Transverse colon (tissue), 4 donors: Measurements from ENCODE around the gene ERC2.

Source experiments
- POLR2A ChIP-seq: fragments of 450-650 bp; IDR thresholded peaks from one replicate; pipeline ENCODE4 v1.6.1; 2016; ENCODE audit warnings: antibody characterized with exemption, mild to moderate bottlenecking, moderate library complexity
- POLR2AphosphoS5 ChIP-seq, 3 donors: sonication (generic); formaldehyde crosslinking; IDR thresholded peaks; one replicate each; pipeline ENCODE4 v1.6.1; 2016; ENCODE audit warnings: antibody characterized with exemption in 3 of 3
- TF ChIP-seq, protein P1 (sequence below), 5 experiments: fragments of 200-600 bp in 3 of 5; fragments of 450-650 bp in 2 of 5; sonication (generic) in 3 of 5; IDR thresholded peaks; 1 replicate in 2 of 5; 2 replicates in 3 of 5; pipeline ENCODE4 v1.5.1; 2016 to 2017; ENCODE audit warnings: antibody characterized with exemption in 5 of 5, inconsistent platforms in 3 of 5, mild to moderate bottlenecking in 2 of 5, moderate library complexity in 1 of 5

DNA sequence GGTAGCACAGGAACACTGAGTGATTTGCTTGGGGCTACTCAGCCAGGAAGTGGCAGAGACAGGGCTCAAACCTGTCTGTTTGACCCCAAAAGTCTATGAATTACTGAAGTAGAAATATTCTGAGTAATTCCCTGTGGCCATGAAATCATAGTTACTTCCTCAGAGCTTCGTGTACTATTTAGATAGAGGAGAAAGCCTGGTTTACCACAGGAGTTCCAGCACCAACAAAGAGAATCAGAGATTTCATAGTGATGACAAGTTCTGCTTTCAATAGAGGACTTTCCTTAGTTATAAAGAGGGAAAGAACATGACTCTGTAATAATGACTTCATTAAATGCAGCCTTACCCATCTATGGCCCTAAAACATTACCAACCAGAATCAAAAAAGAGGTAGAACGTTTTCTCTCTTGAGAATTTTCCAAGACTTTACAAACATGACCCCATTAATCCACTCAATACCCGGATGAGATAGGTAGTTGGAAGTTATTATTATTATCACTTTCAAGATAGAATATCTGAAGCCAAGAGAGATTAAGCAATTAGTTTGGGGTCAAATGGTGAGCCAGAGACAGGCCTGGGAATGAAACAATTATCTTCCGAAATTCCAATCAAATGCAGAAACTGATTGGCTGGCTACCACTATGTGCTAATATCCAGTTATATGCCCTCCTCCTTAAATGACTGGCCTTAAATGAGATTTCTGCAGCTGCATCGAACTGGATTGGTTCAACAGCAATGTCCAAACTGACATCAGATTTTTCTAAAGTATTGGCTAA lies 967.5 kb downstream of the ERC2 start:
- TF ChIP-seq, protein P1, sequence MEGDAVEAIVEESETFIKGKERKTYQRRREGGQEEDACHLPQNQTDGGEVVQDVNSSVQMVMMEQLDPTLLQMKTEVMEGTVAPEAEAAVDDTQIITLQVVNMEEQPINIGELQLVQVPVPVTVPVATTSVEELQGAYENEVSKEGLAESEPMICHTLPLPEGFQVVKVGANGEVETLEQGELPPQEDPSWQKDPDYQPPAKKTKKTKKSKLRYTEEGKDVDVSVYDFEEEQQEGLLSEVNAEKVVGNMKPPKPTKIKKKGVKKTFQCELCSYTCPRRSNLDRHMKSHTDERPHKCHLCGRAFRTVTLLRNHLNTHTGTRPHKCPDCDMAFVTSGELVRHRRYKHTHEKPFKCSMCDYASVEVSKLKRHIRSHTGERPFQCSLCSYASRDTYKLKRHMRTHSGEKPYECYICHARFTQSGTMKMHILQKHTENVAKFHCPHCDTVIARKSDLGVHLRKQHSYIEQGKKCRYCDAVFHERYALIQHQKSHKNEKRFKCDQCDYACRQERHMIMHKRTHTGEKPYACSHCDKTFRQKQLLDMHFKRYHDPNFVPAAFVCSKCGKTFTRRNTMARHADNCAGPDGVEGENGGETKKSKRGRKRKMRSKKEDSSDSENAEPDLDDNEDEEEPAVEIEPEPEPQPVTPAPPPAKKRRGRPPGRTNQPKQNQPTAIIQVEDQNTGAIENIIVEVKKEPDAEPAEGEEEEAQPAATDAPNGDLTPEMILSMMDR (IDR thresholded peaks at IDR 0.05), result no peak
- TF ChIP-seq POLR2A (no peak), POLR2AphosphoS5 (IDR thresholded peaks at IDR 0.05) (no peak)
